GOT3 (cell line): ENCODE measurements around the gene PCDHA9.

Source experiments
- DNase-seq: peaks from one replicate; lab custom pipeline; 2025; ENCODE audit warnings: mixed read lengths; lab: John Stamatoyannopoulos, UW

Gene PCDHA9

GRCh38 chr5:140881889-140882590, 33.9 kb downstream of the PCDHA9 start, which contains the start of gene PCDHA13:
PCDHA13 (plus strand) TSS chr5:140882124; CDS start chr5:140882269, 145 bp downstream.
- no peak for DNase-seq

- DNase-seq: no peak
Measured at GRCh38 chr5:140882591-140882899, 34.4 kb downstream of the PCDHA9 start.

DNA sequence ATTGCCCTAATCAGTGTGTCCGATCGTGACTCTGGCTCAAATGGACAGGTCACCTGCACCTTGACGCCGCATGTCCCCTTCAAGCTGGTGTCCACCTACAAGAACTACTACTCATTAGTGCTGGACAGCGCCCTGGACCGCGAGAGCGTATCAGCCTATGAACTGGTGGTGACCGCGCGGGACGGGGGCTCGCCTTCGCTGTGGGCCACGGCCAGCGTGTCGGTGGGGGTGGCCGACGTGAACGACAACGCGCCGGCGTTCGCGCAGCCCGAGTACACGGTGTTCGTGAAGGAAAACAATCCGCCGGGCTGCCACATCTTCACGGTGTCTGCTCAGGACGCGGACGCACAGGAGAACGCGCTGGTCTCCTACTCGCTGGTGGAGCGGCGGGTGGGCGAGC, 35.2 kb downstream of the PCDHA9 start:
- DNase-seq: no peak

GRCh38 chr5:140883927-140884697, 35.9 kb downstream of the PCDHA9 start:
- no peak for DNase-seq
